ENCODE data around the gene DPP4. TPM values are rescaled to one million over a fixed set of nuclear protein-coding genes. Genes with fewer than 3 reads are reported as not detected.
A peak's percentile ranks its signal among the peaks of the same experiment; 100 is the strongest.

Gene DPP4
- total and polyA plus RNA-seq, 2 of the 13 experiments (the other 11 are each of a cell fraction or from before 2014, with no cell fraction given), result 39.4 to 109 TPM

GRCh38 chr2:162085090-162085891 lies 11.3 kb upstream of the DPP4 start (continued):
- TF ChIP-seq ZBTB40 (IDR thresholded peaks at IDR 0.05) (no peak), ZBTB40 (CRISPR knock-in tag; IDR thresholded peaks at IDR 0.05) (no peak), HMG20A (CRISPR knock-in tag; IDR thresholded peaks at IDR 0.05; ENCODE audit: borderline replicate concordance) (peak; percentile 85), ZFP82 (CRISPR knock-in tag; IDR thresholded peaks at IDR 0.05; ENCODE audit: borderline replicate concordance) (no peak), YY1 (IDR thresholded peaks at IDR 0.05; ENCODE audit: insufficient read depth, insufficient replicate concordance, low read depth, low read length) (no peak), NAIF1 (CRISPR knock-in tag; IDR thresholded peaks at IDR 0.05; ENCODE audit: borderline replicate concordance) (no peak), ZNF24 (IDR thresholded peaks at IDR 0.05) (no peak), MEIS2 (CRISPR knock-in tag; IDR thresholded peaks at IDR 0.05) (no peak), ZNF343 (CRISPR knock-in tag; IDR thresholded peaks at IDR 0.05) (no peak), ZNF274 (CRISPR knock-in tag; IDR thresholded peaks at IDR 0.05) (no peak), RFX3 (CRISPR knock-in tag; IDR thresholded peaks at IDR 0.05) (no peak), ZNF512B (CRISPR knock-in tag; IDR thresholded peaks at IDR 0.05; ENCODE audit: borderline replicate concordance) (peak; percentile 82; the same call in 1 of the 2 replicates), SUZ12 (IDR thresholded peaks at IDR 0.05; ENCODE audit: low read depth, low read length) (no peak), AHR (CRISPR knock-in tag; IDR thresholded peaks at IDR 0.05) (no peak), SALL1 (CRISPR knock-in tag; IDR thresholded peaks at IDR 0.05) (peak; percentile 71; the same call in 1 of the 2 replicates), ZBTB49 (CRISPR knock-in tag; IDR thresholded peaks at IDR 0.05; ENCODE audit: borderline replicate concordance) (no peak)
